HCT116 (cell line): Measurements from ENCODE around the gene TTR. TPM values are rescaled to one million over a fixed set of nuclear protein-coding genes. Genes with fewer than 3 reads are reported as not detected.

Experiments
- ATAC-seq: fragments of 200-7000 bp; cut with Tn5 transposase; 2 replicates; pipeline ENCODE4 v1.9.1; 2020; ENCODE audit warnings: mild to moderate bottlenecking, moderate library complexity
- Bru-seq: library from RNA; stranded (reverse); fragments of 400-500 nt; gene quantifications from one replicate; lab custom pipeline; 2021; lab: Mats Ljungman, UMichigan
- BruChase-seq, 2 experiments: library from RNA; stranded (reverse); fragments of 400-500 nt; gene quantifications; one replicate each; lab custom pipeline; 2021; lab: Mats Ljungman, UMichigan
- BruUV-seq: library from RNA; stranded (reverse); fragments of 400-500 nt; replicated peaks from 2 replicates; lab custom pipeline; 2021; lab: Mats Ljungman, UMichigan
- CTCF ChIA-PET: fragments of 300-600 bp; sonication (Branson Sonifier 250); formaldehyde crosslinking; loops from one replicate; lab custom pipeline; 2021; ENCODE audit warnings: antibody characterized with exemption; lab: Charles Lee
- POLR2A ChIA-PET: fragments of 300-600, 350-600 bp; sonication (Branson Sonifier 250); formaldehyde crosslinking; loops from one replicate; lab custom pipeline; 2021; ENCODE audit warnings: antibody characterized with exemption; lab: Charles Lee
- RAD21 ChIA-PET, 2 experiments: fragments of 300-600 bp; sonication (Branson Sonifier 250); formaldehyde crosslinking; loops; one replicate each; lab custom pipeline; 2023; ENCODE audit warnings: low total read pairs in 2 of 2; ENCODE audit not compliant: uncharacterized antibody in 2 of 2, unreplicated experiment in 2 of 2, low non-redundant PET in 1 of 2; lab: Charles Lee
- DNase-seq: peaks from one replicate; pipeline ENCODE4 v3.0.0-alpha.2; 2010; ENCODE audit warnings: low read depth, low spot score
- H2AFZ ChIP-seq: fragments of 200-600 bp; shearing (Covaris generic), sonication (generic); 2 replicates; pipeline ENCODE4 v1.6.1; 2017; ENCODE audit warnings: low read depth, mixed run types, mixed read lengths, antibody characterized with exemption, low read length; ENCODE audit not compliant: poor library complexity, severe bottlenecking
- H3K27ac ChIP-seq: 2 replicates; pipeline ENCODE4 v1.5.1; 2012; ENCODE audit warnings: low read depth, low read length
- H3K27me3 ChIP-seq: fragments of 200-600 bp; sonication (generic); 2 replicates; pipeline ENCODE4 v1.6.1; 2016; ENCODE audit warnings: mixed run types, low read length, mixed read lengths; ENCODE audit not compliant: insufficient read depth
- H3K36me3 ChIP-seq, 2 experiments: fragments of 200-500 bp in 1 of 2; fragments of 200-600 bp in 1 of 2; sonication (Bioruptor generic) in 1 of 2; sonication (generic) in 1 of 2; 2 replicates each; pipeline versions ENCODE4 v1.5.1 to v1.6.1; 2014 to 2016; ENCODE audit warnings: low read length in 2 of 2, inconsistent platforms in 1 of 2, mixed read lengths in 1 of 2, mixed run types in 1 of 2; ENCODE audit not compliant: insufficient read depth in 2 of 2, control insufficient read depth in 1 of 2
- H3K4me1 ChIP-seq, 2 experiments: fragments of 200-600 bp in 1 of 2; sonication (generic) in 1 of 2; 2 replicates each; pipeline versions ENCODE4 v1.5.1 to v1.6.1; 2012 to 2017; ENCODE audit warnings: low read length in 2 of 2, inconsistent platforms in 1 of 2, mild to moderate bottlenecking in 1 of 2, mixed read lengths in 1 of 2, mixed run types in 1 of 2, moderate library complexity in 1 of 2; ENCODE audit not compliant: insufficient read depth in 2 of 2, control insufficient read depth in 1 of 2
- H3K4me2 ChIP-seq: fragments of 200-600 bp; sonication (generic); 2 replicates; pipeline ENCODE4 v1.6.1; 2017; ENCODE audit warnings: mixed run types, low read length, mixed read lengths
- H3K4me3 ChIP-seq, 2 experiments: fragments of 200-600 bp in 1 of 2; sonication (generic) in 1 of 2; replicated peaks in 1 of 2; 2 replicates each; pipeline ENCODE4 v1.5.1; 2011 to 2016; ENCODE audit warnings: low read length in 2 of 2, control low read depth in 1 of 2, low read depth in 1 of 2, mild to moderate bottlenecking in 1 of 2, mixed read lengths in 1 of 2, mixed run types in 1 of 2
- H3K79me2 ChIP-seq: fragments of 200-600 bp; sonication (generic); 2 replicates; pipeline ENCODE4 v1.6.1; 2017; ENCODE audit warnings: mild to moderate bottlenecking, mixed run types, low read length, moderate library complexity, mixed read lengths; ENCODE audit not compliant: insufficient read depth
- H3K9ac ChIP-seq: fragments of 200-600 bp; sonication (generic); 2 replicates; pipeline ENCODE4 v1.6.1; 2016; ENCODE audit warnings: low read length, mixed read lengths
- H3K9me2 ChIP-seq: fragments of 200-600 bp; sonication (generic), shearing (Covaris generic); 2 replicates; pipeline ENCODE4 v1.6.1; 2017; ENCODE audit warnings: mixed run types, mild to moderate bottlenecking, moderate library complexity; ENCODE audit not compliant: insufficient read depth
- H3K9me3 ChIP-seq, 2 experiments: fragments of 200-500 bp in 1 of 2; fragments of 200-600 bp in 1 of 2; sonication (Bioruptor generic) in 1 of 2; sonication (generic) in 1 of 2; 2 replicates each; pipeline ENCODE4 v1.6.1; 2014 to 2017; ENCODE audit warnings: low read length in 2 of 2, mixed read lengths in 2 of 2, inconsistent platforms in 1 of 2, low read depth in 1 of 2, mild to moderate bottlenecking in 1 of 2, mixed run types in 1 of 2, moderate library complexity in 1 of 2; ENCODE audit not compliant: control insufficient read depth in 1 of 2, insufficient read depth in 1 of 2
- H4K20me1 ChIP-seq: fragments of 200-600 bp; sonication (generic), shearing (Covaris generic); 2 replicates; pipeline ENCODE4 v1.6.1; 2017; ENCODE audit warnings: mixed run types, mild to moderate bottlenecking, moderate library complexity; ENCODE audit not compliant: insufficient read depth
- CBX3 ChIP-seq: IDR thresholded peaks from 2 replicates; pipeline ENCODE4 v1.6.1; 2012; ENCODE audit warnings: low read depth
- CEBPB ChIP-seq: IDR thresholded peaks from 2 replicates; pipeline ENCODE4 v1.6.1; 2012; ENCODE audit warnings: low read depth
- EGR1 ChIP-seq: IDR thresholded peaks from 2 replicates; pipeline ENCODE4 v1.6.1; 2012; ENCODE audit warnings: low read depth
- ELF1 ChIP-seq: IDR thresholded peaks from 2 replicates; pipeline ENCODE4 v1.6.1; 2012; ENCODE audit warnings: low read depth, borderline replicate concordance
- EZH2 ChIP-seq: fragments of 200-600 bp; sonication (generic); IDR thresholded peaks from 2 replicates; pipeline ENCODE4 v1.6.1; 2017; ENCODE audit warnings: antibody characterized with exemption, mixed run types
- POLR2A ChIP-seq: IDR thresholded peaks from 2 replicates; pipeline ENCODE4 v1.7.0; 2011; ENCODE audit warnings: borderline replicate concordance; ENCODE audit not compliant: insufficient read depth, insufficient read length; ENCODE audit errors: extremely low read depth
- RAD21 ChIP-seq: IDR thresholded peaks from 2 replicates; pipeline ENCODE4 v1.6.1; 2012; ENCODE audit warnings: low read depth, mild to moderate bottlenecking
- SP1 ChIP-seq: IDR thresholded peaks from 2 replicates; pipeline ENCODE4 v1.6.1; 2012; ENCODE audit warnings: low read depth
- ZFX ChIP-seq: fragments of 450-650 bp; IDR thresholded peaks from 2 replicates; pipeline ENCODE4 v1.6.1; 2017
- ZNF274 ChIP-seq: fragments of 200-500 bp; sonication (Bioruptor generic); IDR thresholded peaks from 2 replicates; pipeline ENCODE4 v1.6.1; 2014; ENCODE audit warnings: mild to moderate bottlenecking, low read depth, low read length, inconsistent platforms
- intact Hi-C: fragments of 100-400 bp; cut with micrococcal nuclease; formaldehyde crosslinking; loops from 2 replicates; pipeline ENCODE4 v1.10.0; 2022
- long read RNA-seq: library from polyadenylated mRNA; unstranded; transcript quantifications from one replicate; pipeline ENCODE4 v2.0.0, GENCODE V29; 2021; ENCODE audit not compliant: unreplicated experiment
- polyA plus RNA-seq: library from polyadenylated mRNA; unstranded; fragments of >200 nt; gene quantifications from 2 replicates; pipeline ENCODE4 v1.2.1, GENCODE V29; 2012; ENCODE audit warnings: missing spikeins
- total RNA-seq: library from RNA; stranded (reverse); gene quantifications from one replicate; pipeline ENCODE4 v1.2.1, GENCODE V29; 2021; ENCODE audit not compliant: unreplicated experiment
- TF ChIP-seq, protein P1 (sequence below): IDR thresholded peaks from 2 replicates; pipeline ENCODE4 v1.6.1; 2012
- TF ChIP-seq, protein P2 (sequence below): IDR thresholded peaks from 2 replicates; pipeline ENCODE4 v1.6.1; 2012; ENCODE audit warnings: low read depth
- TF ChIP-seq, protein P3 (sequence below), 3 experiments: fragments of 200-600 bp in 1 of 3; sonication (generic) in 1 of 3; IDR thresholded peaks in 2 of 3; conservative IDR thresholded peaks in 1 of 3; 2 replicates each; pipeline ENCODE4 v1.5.1; 2012 to 2017; ENCODE audit warnings: low read depth in 2 of 3, low read length in 2 of 3, antibody characterized with exemption in 1 of 3, borderline replicate concordance in 1 of 3, control low read depth in 1 of 3, mild to moderate bottlenecking in 1 of 3, mixed read lengths in 1 of 3, mixed run types in 1 of 3, moderate library complexity in 1 of 3; ENCODE audit not compliant: insufficient read depth in 1 of 3
- TF ChIP-seq, protein P4 (sequence below): IDR thresholded peaks from 2 replicates; pipeline ENCODE4 v1.6.1; 2012

The TTR gene
- 1.2 TPM for total RNA-seq
- not detected in 2 replicates for polyA plus RNA-seq
- Bru-seq, nascent RNA: not detected
- BruChase-seq, experiment 1, labeled RNA remaining after a 6-hour chase: not detected
- BruChase-seq, experiment 2, labeled RNA remaining after a 2-hour chase: not detected
- long read RNA-seq: 0 reads

DNA sequence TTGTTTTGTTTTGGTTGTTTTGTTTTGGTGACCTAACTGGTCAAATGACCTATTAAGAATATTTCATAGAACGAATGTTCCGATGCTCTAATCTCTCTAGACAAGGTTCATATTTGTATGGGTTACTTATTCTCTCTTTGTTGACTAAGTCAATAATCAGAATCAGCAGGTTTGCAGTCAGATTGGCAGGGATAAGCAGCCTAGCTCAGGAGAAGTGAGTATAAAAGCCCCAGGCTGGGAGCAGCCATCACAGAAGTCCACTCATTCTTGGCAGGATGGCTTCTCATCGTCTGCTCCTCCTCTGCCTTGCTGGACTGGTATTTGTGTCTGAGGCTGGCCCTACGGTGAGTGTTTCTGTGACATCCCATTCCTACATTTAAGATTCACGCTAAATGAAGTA, at the start of gene TTR:
Gene TTR (plus strand): TSS at position 250 of the 400 bp plus-strand sequence. CDS start 26 bp downstream, at position 276.
- DNase-seq (no peak), ATAC-seq (no peak)
- Histone ChIP-seq H3K27ac (no peak within 1 kb of the TSS), H3K79me2 (no peaks in the 10 kb centered on the region), H3K4me2 (no peak within 1 kb of the TSS), H3K36me3 (no peaks in the 10 kb centered on the region), H3K27me3 (no peaks in the 10 kb centered on the region), H3K4me3 (no peak within 1 kb of the TSS), H2AFZ (no peak within 1 kb of the TSS), H3K9me3 (no peaks in the 10 kb centered on the region), H3K9ac (no peak within 1 kb of the TSS), H4K20me1 (no peaks in the 10 kb centered on the region), H3K4me1 (no peaks in the 10 kb centered on the region), H3K9me2 (no peaks in the 10 kb centered on the region)
- RAD21 ChIA-PET: no interaction called here
- CTCF ChIA-PET: no interaction called here
- intact Hi-C loops: no loop called here
- POLR2A ChIA-PET: no interaction called here
- TF ChIP-seq CEBPB: no peak
- TF ChIP-seq, protein P1, sequence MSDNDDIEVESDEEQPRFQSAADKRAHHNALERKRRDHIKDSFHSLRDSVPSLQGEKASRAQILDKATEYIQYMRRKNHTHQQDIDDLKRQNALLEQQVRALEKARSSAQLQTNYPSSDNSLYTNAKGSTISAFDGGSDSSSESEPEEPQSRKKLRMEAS: no peak
- no peak for TF ChIP-seq ZNF274
- TF ChIP-seq ZFX: no peak
- no peak for TF ChIP-seq ELF1
- TF ChIP-seq, protein P2, sequence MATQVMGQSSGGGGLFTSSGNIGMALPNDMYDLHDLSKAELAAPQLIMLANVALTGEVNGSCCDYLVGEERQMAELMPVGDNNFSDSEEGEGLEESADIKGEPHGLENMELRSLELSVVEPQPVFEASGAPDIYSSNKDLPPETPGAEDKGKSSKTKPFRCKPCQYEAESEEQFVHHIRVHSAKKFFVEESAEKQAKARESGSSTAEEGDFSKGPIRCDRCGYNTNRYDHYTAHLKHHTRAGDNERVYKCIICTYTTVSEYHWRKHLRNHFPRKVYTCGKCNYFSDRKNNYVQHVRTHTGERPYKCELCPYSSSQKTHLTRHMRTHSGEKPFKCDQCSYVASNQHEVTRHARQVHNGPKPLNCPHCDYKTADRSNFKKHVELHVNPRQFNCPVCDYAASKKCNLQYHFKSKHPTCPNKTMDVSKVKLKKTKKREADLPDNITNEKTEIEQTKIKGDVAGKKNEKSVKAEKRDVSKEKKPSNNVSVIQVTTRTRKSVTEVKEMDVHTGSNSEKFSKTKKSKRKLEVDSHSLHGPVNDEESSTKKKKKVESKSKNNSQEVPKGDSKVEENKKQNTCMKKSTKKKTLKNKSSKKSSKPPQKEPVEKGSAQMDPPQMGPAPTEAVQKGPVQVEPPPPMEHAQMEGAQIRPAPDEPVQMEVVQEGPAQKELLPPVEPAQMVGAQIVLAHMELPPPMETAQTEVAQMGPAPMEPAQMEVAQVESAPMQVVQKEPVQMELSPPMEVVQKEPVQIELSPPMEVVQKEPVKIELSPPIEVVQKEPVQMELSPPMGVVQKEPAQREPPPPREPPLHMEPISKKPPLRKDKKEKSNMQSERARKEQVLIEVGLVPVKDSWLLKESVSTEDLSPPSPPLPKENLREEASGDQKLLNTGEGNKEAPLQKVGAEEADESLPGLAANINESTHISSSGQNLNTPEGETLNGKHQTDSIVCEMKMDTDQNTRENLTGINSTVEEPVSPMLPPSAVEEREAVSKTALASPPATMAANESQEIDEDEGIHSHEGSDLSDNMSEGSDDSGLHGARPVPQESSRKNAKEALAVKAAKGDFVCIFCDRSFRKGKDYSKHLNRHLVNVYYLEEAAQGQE: no peak
- no peak for TF ChIP-seq SP1
- no peak for TF ChIP-seq CBX3
- TF ChIP-seq EGR1: no peak
- TF ChIP-seq, protein P3, sequence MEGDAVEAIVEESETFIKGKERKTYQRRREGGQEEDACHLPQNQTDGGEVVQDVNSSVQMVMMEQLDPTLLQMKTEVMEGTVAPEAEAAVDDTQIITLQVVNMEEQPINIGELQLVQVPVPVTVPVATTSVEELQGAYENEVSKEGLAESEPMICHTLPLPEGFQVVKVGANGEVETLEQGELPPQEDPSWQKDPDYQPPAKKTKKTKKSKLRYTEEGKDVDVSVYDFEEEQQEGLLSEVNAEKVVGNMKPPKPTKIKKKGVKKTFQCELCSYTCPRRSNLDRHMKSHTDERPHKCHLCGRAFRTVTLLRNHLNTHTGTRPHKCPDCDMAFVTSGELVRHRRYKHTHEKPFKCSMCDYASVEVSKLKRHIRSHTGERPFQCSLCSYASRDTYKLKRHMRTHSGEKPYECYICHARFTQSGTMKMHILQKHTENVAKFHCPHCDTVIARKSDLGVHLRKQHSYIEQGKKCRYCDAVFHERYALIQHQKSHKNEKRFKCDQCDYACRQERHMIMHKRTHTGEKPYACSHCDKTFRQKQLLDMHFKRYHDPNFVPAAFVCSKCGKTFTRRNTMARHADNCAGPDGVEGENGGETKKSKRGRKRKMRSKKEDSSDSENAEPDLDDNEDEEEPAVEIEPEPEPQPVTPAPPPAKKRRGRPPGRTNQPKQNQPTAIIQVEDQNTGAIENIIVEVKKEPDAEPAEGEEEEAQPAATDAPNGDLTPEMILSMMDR (IDR thresholded peaks at IDR 0.05 in 2 of 3, conservative IDR thresholded peaks at IDR 0.05 in 1 of 3; ENCODE audit: borderline replicate concordance in 1 of 3, insufficient read depth in 1 of 3, low read depth in 2 of 3, low read length in 2 of 3): no peak
- no peak for TF ChIP-seq POLR2A
- no peak for TF ChIP-seq RAD21
- TF ChIP-seq, protein P4, sequence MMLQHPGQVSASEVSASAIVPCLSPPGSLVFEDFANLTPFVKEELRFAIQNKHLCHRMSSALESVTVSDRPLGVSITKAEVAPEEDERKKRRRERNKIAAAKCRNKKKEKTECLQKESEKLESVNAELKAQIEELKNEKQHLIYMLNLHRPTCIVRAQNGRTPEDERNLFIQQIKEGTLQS: no peak
- TF ChIP-seq EZH2: no peak
- no TSS peak for BruUV-seq
